A549 treated with DMSO at 1 μM for 4 hours (cell line): Measurements from ENCODE around the gene NFE2. TPM values are rescaled to one million over a fixed set of nuclear protein-coding genes. Genes with fewer than 3 reads are reported as not detected.

Source experiments
- total RNA-seq: library from RNA; stranded (reverse); fragments of 200-300 nt; extraction: Qiagen RNA extraction; gene quantifications from 5 replicates; pipeline ENCODE4 v1.2.3, GENCODE V29; 2022; ENCODE audit warnings: low read depth

Gene NFE2
- total RNA-seq: 0.11 to 0.20 TPM (median 0.15 TPM) in 3 of 5 replicates, not detected in the others

DNA sequence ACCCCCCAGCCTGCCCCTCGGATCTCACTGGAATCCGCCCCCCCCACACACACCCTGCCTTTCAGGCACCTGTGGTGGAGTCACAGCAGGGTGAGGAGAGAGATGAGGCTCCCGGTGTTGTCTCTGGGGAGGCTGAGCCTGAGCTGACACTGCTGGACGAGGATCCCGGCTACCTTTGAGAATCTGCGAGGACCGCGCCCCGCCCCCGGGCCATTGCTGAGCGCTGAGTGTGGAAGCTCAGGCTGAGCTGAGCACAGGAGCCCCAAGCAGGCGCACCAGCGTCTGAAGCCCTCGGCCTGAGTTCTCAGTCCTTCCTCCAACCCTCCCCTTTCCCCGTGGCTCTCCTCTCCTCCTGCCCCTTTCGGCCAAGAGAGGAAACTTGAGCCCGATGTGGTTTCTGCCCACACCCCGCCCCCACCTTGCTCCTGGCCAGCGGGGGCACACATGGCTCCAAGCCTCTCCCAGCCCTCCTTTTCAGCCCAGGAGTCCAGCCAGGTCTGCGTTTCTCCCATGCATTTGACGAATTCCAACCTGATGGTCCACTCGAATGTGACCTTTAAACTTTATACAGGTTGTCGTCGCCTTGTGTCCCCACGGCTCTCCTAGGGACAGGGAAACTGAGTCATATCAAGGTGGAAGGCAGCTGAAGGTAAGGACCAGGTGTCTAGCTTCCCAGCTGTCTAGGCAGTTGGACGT lies at the start of gene NFE2:
Gene NFE2, minus strand, starts transcription at position 284 of the 696 bp plus-strand sequence. CDS start 5,767 bp downstream, outside the sequence.

DNA sequence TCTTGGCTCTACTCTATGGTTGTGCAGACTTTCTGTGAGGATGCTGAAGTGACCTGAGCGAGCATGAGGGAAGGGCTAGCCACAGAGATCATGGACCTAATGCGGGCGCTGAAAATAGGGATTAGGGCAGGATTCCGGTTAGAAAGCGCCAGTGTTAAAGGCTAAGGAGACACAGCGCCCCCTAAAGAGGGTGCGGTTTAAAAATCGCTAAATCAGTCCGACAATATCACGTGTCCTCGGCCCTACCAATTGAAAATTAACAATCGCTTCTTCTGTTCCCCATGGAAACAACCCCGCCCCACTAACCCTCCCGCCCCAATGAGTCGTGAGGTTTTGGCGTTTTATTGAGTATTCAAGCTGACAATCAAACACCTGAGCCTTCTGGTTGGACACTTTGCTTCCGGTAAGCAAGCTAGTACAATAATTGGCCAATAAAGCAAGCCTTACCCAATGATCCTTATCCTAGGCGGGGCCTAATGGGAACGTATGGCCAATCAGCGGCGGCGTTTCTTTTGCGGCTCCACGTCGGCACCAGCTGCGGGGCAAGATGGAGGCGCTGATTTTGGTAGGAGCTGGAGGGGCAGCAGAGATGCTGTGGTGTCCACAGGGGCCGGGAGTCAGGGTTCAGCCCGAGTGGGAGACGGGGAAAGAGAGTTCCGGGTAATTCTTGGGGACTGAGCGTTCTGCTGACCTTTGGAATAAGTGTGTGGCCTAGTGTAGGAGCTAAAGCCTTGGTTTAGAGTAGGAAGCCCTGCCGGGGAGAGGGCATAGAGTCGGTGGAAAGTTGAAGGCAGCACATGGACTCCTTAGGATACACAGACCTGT lies 24.0 kb upstream of the NFE2 start, which contains the start of gene COPZ1:
Gene COPZ1, plus strand, starts transcription at position 515 of the 825 bp plus-strand sequence. Its CDS starts 33 bp downstream, at position 548.

DNA sequence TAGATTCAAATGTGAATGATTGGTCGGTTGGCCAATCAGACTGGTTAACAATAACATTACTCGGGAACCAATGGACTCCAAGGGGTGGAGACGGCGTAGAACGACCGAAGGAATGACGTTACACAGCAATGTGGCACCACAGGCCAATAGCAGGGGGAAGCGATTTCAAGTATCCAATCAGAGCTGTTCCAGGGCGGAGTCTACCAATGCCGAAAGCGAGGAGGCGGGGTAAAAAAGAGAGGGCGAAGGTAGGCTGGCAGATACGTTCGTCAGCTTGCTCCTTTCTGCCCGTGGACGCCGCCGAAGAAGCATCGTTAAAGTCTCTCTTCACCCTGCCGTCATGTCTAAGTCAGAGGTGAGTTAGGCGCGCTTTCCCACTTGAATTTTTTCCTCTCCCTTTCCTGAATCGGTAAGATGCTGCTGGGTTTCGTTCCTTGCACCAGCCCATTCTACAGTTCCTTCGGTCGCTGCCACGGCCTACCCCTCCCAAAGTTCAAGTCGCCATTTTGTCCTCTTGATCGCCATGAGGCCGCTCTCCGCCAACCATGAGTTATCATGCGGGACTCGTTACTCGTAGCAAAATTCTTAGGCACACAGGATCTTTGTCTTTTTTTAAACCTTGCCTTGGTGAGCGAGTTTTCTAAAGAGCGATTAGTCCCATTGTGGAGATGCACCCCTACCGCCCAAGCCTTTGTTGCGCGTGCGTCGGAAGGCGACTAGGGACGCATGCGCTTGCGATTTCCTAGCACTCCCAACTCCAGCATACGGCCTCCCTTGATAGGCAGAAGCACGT lies 20.2 kb downstream of the NFE2 start, which contains the start of gene HNRNPA1:
Gene HNRNPA1, plus strand, starts transcription at position 259 of the 793 bp plus-strand sequence. Its CDS starts 82 bp downstream, at position 341.

DNA sequence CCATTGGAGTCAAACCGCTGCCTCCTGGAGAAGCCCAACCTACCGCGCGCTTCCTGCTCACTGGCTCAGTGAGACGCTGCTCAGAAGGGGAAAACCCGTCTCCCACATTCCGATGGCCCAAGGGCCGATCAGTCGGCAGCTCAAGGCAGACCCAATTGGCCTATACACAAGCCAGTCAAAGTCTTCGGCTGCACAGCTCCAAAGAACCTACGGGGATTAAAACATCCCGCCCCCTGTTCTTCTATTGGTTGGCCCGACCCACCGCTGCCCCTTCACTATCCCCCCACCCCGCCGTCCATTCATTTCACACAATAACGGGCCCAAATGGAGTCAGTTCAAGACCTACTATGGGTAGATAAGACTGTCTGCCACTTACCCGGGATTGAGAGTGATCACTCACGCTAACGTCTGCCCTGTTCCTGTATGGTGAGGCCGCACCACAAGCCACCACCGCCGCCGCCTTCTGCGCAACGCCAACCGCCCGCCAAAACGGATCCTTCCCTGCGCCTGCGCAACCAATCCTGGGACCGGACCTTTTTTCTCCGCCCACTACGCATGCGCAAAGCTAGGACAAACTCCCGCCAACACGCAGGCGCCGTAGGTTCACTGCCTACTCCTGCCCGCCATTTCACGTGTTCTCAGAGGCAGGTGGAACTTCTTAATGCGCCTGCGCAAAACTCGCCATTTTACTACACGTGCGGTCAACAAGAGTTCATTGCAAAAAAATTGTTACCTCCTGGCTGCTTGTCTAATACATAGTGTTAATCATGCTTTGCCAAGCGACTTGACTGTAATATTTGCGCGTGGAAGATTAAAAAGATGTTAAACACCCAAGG lies 21.0 kb downstream of the NFE2 start, which contains the start of gene CBX5:
Gene CBX5, minus strand, starts transcription at position 491 of the 836 bp plus-strand sequence. CDS start 22,472 bp downstream, outside the sequence.

Other genes with a start within 250 kb of the NFE2 start
- gene HOXC4, start 247.2 kb downstream of the NFE2 start, total RNA-seq: 2.7 to 4.7 TPM (median 3.9 TPM) in 5 replicates
- 28.8 to 35.2 TPM (median 33.1 TPM) in 5 replicates for gene SMUG1, start 112.0 kb downstream of the NFE2 start, total RNA-seq
- 24.2 to 34.7 TPM (median 30.7 TPM) in 5 replicates for gene CBX5, start 20.9 kb downstream of the NFE2 start, total RNA-seq
- 1,524 to 2,310 TPM (median 1,651 TPM) in 5 replicates for gene HNRNPA1, start 20.3 kb downstream of the NFE2 start, total RNA-seq
- gene COPZ1, start 24.1 kb upstream of the NFE2 start, total RNA-seq: 228 to 292 TPM (median 235 TPM) in 5 replicates
- gene GPR84, start 63.5 kb upstream of the NFE2 start, total RNA-seq: 0.15 TPM in 1 of 5 replicates, not detected in the others
- gene ZNF385A, start 83.7 kb upstream of the NFE2 start, total RNA-seq: 12.8 to 22.1 TPM (median 18.3 TPM) in 5 replicates
- 88.7 to 106 TPM (median 98.1 TPM) in 5 replicates for gene ITGA5, start 118.3 kb upstream of the NFE2 start, total RNA-seq
- not detected in 5 replicates for gene GTSF1, start 172.6 kb upstream of the NFE2 start, total RNA-seq
- 0.11 TPM in 1 of 5 replicates, not detected in the others for gene NCKAP1L, start 196.7 kb upstream of the NFE2 start, total RNA-seq
- not detected in 5 replicates for gene PDE1B, start 248.6 kb upstream of the NFE2 start, total RNA-seq